ENCODE data around the gene TRMT2A. TPM values are rescaled to one million over a fixed set of nuclear protein-coding genes. Genes with fewer than 3 reads are reported as not detected.
A peak's percentile ranks its signal among the peaks of the same experiment; 100 is the strongest.

The TRMT2A gene
- total RNA-seq, 1 donor from 2014 or later = 24.3 TPM

- TF ChIP-seq EZH2 (IDR thresholded peaks at IDR 0.05) (no peak), EZH2phosphoT487 (IDR thresholded peaks at IDR 0.05) (no peak), CTCF (IDR thresholded peaks at IDR 0.05) (no peak)
- Mint-ChIP-seq H3K27ac (no peak overlapping the region), H3K27me3 (ENCODE audit: insufficient read depth, low read depth) (peaks cover 2% of the 10 kb centered on the region), H3K9me3 (no peaks in the 10 kb centered on the region), H3K36me3 (no peaks in the 10 kb centered on the region), H3K4me1 (peaks cover 4% of the 10 kb centered on the region), H3K4me3 (no peak overlapping the region)
- Histone ChIP-seq H3K79me2 (ENCODE audit: low read depth) (peaks cover under 1% of the 10 kb centered on the region), H3K36me3 (no peaks in the 10 kb centered on the region), H3K4me2 (no peak overlapping the region), H3K9ac (no peak overlapping the region), H3F3A (ENCODE audit: low read depth) (no peaks in the 10 kb centered on the region), H3K4me1 (no peaks in the 10 kb centered on the region), H3K4me3 (no peak overlapping the region), H3K27ac (no peak overlapping the region), H2AFZ (replicated peaks) (no peak overlapping the region), H3K9me3 (ENCODE audit: low read depth) (no peaks in the 10 kb centered on the region), H3K27me3 (no peaks in the 10 kb centered on the region), H4K20me1 (ENCODE audit: low read depth) (peaks cover 57% of the 10 kb centered on the region)
- DNase-seq (ENCODE audit: low spot score) = no peak
Observed at GRCh38 chr22:20138417-20138738, 21.4 kb upstream of the TRMT2A start.

GRCh38 chr22:20137671-20138416, 20.8 kb upstream of the TRMT2A start:
- H4K20me1 ChIP-seq (ENCODE audit: low read depth) = peaks cover 61% of the 10 kb centered on the region
- no peak overlapping the region for H3K27ac ChIP-seq
- H3K9me3 ChIP-seq (ENCODE audit: low read depth) = no peaks in the 10 kb centered on the region
- no peak overlapping the region for H3K9ac ChIP-seq
- Mint-ChIP-seq H3K27me3 (ENCODE audit: insufficient read depth, low read depth) (peaks cover 2% of the 10 kb centered on the region), H3K36me3 (no peaks in the 10 kb centered on the region), H3K4me3 (no peak overlapping the region), H3K4me1 (peaks cover 10% of the 10 kb centered on the region), H3K9me3 (no peaks in the 10 kb centered on the region), H3K27ac (peak overlapping the region; percentile 81)
- H3F3A ChIP-seq (ENCODE audit: low read depth) = no peaks in the 10 kb centered on the region
- H3K4me1 ChIP-seq = peaks cover 1% of the 10 kb centered on the region
- TF ChIP-seq EZH2 (IDR thresholded peaks at IDR 0.05) (no peak), CTCF (IDR thresholded peaks at IDR 0.05) (no peak), EZH2phosphoT487 (IDR thresholded peaks at IDR 0.05) (no peak)
- no peak overlapping the region for H2AFZ ChIP-seq (replicated peaks)
- no peaks in the 10 kb centered on the region for H3K36me3 ChIP-seq
- H3K4me3 ChIP-seq = no peak overlapping the region
- peaks cover 6% of the 10 kb centered on the region for H3K79me2 ChIP-seq (ENCODE audit: low read depth)
- H3K4me2 ChIP-seq = no peak overlapping the region
- no peaks in the 10 kb centered on the region for H3K27me3 ChIP-seq
- no peak for DNase-seq (ENCODE audit: low spot score)

GRCh38 chr22:20137113-20137512, 20.1 kb upstream of the TRMT2A start:
- H3K4me1 Mint-ChIP-seq = peaks cover 12% of the 10 kb centered on the region
- peaks cover 2% of the 10 kb centered on the region for H3K27me3 Mint-ChIP-seq (ENCODE audit: insufficient read depth, low read depth)
- peaks cover 69% of the 10 kb centered on the region for H4K20me1 ChIP-seq (ENCODE audit: low read depth)
- no peaks in the 10 kb centered on the region for H3F3A ChIP-seq (ENCODE audit: low read depth)
- H3K36me3 ChIP-seq = no peaks in the 10 kb centered on the region
- TF ChIP-seq EZH2 (IDR thresholded peaks at IDR 0.05) = no peak
- TF ChIP-seq EZH2phosphoT487 (IDR thresholded peaks at IDR 0.05) = no peak
- TF ChIP-seq CTCF (IDR thresholded peaks at IDR 0.05) = no peak
- H3K27ac Mint-ChIP-seq = no peak overlapping the region
- H3K4me3 ChIP-seq = no peak overlapping the region
- no peaks in the 10 kb centered on the region for H3K9me3 Mint-ChIP-seq
- no peaks in the 10 kb centered on the region for H3K9me3 ChIP-seq (ENCODE audit: low read depth)
- H3K4me3 Mint-ChIP-seq = no peak overlapping the region
- no peak overlapping the region for H3K9ac ChIP-seq
- peaks cover 8% of the 10 kb centered on the region for H3K4me1 ChIP-seq
- DNase-seq (ENCODE audit: low spot score) = no peak
- no peak overlapping the region for H2AFZ ChIP-seq (replicated peaks)
- no peak overlapping the region for H3K4me2 ChIP-seq
- H3K36me3 Mint-ChIP-seq = no peaks in the 10 kb centered on the region
- H3K27me3 ChIP-seq = no peaks in the 10 kb centered on the region
- H3K27ac ChIP-seq = no peak overlapping the region
- peaks cover 13% of the 10 kb centered on the region for H3K79me2 ChIP-seq (ENCODE audit: low read depth)
